ENCODE measurements around the gene C2CD4A.

The C2CD4A gene

GRCh38 chr15:62118520-62119226, 51.9 kb downstream of the C2CD4A start:
- H3K27ac Mint-ChIP-seq: no peak overlapping the region
- intact Hi-C loops (cut with micrococcal nuclease): no loop called here
- no peaks in the 10 kb centered on the region for H3K36me3 Mint-ChIP-seq (ENCODE audit: low read depth)
- no peak overlapping the region for H3K4me3 Mint-ChIP-seq
- no peaks in the 10 kb centered on the region for H3K9me3 Mint-ChIP-seq
- no peaks in the 10 kb centered on the region for H3K27me3 Mint-ChIP-seq
- H3K4me1 Mint-ChIP-seq (ENCODE audit: low read depth): peaks cover 25% of the 10 kb centered on the region

GRCh38 chr15:62119227-62119864, 52.6 kb downstream of the C2CD4A start:
- Mint-ChIP-seq H3K27ac (peak overlapping the region; percentile 30), H3K4me3 (peak overlapping the region; percentile 52)

GRCh38 chr15:62119874-62120273, 53.1 kb downstream of the C2CD4A start:
- Mint-ChIP-seq H3K4me3 (no peak overlapping the region), H3K36me3 (ENCODE audit: low read depth) (no peaks in the 10 kb centered on the region), H3K4me1 (ENCODE audit: low read depth) (peaks cover 25% of the 10 kb centered on the region), H3K27ac (no peak overlapping the region), H3K27me3 (no peaks in the 10 kb centered on the region), H3K9me3 (no peaks in the 10 kb centered on the region)
- intact Hi-C loops (cut with micrococcal nuclease): no loop called here

More at GRCh38 chr15:62119227-62119864, 52.6 kb downstream of the C2CD4A start:
- intact Hi-C loops (cut with micrococcal nuclease): no loop called here
- Mint-ChIP-seq H3K27me3 (no peaks in the 10 kb centered on the region), H3K9me3 (no peaks in the 10 kb centered on the region), H3K4me1 (ENCODE audit: low read depth) (peaks cover 25% of the 10 kb centered on the region), H3K36me3 (ENCODE audit: low read depth) (no peaks in the 10 kb centered on the region)

Data from dendritic cell treated with granulocyte-macrophage colony-stimulating factor and Interleukin-4, amounts not matched to agents 40 ng/mL and 50 ng/mL, for 4 days (primary cell).